Upper lobe of left lung (tissue), 6 donors: ENCODE data around the gene ZBTB9. TPM values are rescaled to one million over a fixed set of nuclear protein-coding genes. Genes with fewer than 3 reads are reported as not detected.

Experiments used
- ATAC-seq, 2 donors: fragments of 200-7000 bp; cut with Tn5 transposase; one replicate each; pipeline ENCODE4 v1.9.1; 2022; ENCODE audit warnings: mild to moderate bottlenecking in 2 of 2, moderate library complexity in 2 of 2; ENCODE audit not compliant: low FRiP score in 2 of 2
- DNase-seq, 2 donors: peaks; one replicate each; pipeline ENCODE4 v3.0.0-alpha.2; 2019 to 2020
- H3K27ac ChIP-seq, 4 donors: fragments of 200-600 bp; sonication (generic); one replicate each; pipeline ENCODE4 v1.5.1; 2016 to 2019
- H3K27me3 ChIP-seq, 4 donors: fragments of 200-600 bp; sonication (generic); one replicate each; pipeline ENCODE4 v1.5.1; 2017 to 2019
- H3K36me3 ChIP-seq, 4 donors: fragments of 200-600 bp; sonication (generic); one replicate each; pipeline ENCODE4 v1.5.1; 2016 to 2019
- H3K4me1 ChIP-seq, 4 donors: fragments of 200-600 bp; sonication (generic); one replicate each; pipeline ENCODE4 v1.5.1; 2018 to 2019
- H3K4me3 ChIP-seq, 4 donors: fragments of 200-600 bp; sonication (generic); one replicate each; pipeline ENCODE4 v1.5.1; 2017 to 2019; ENCODE audit warnings: mild to moderate bottlenecking in 2 of 4, moderate library complexity in 1 of 4
- H3K9me3 ChIP-seq, 4 donors: fragments of 200-600 bp; sonication (generic); one replicate each; pipeline ENCODE4 v1.5.1; 2018 to 2019
- EP300 ChIP-seq, 4 donors: sonication (generic); formaldehyde crosslinking; IDR thresholded peaks; one replicate each; pipeline ENCODE4 v1.5.1; 2017; ENCODE audit warnings: antibody characterized with exemption in 4 of 4, control low read depth in 2 of 4
- POLR2A ChIP-seq, 4 donors: fragments of 450-650 bp; IDR thresholded peaks; one replicate each; pipeline ENCODE4 v1.5.1; 2016 to 2017; ENCODE audit warnings: antibody characterized with exemption in 4 of 4, mild to moderate bottlenecking in 2 of 4
- POLR2AphosphoS5 ChIP-seq, 2 donors: sonication (generic); formaldehyde crosslinking; IDR thresholded peaks; one replicate each; pipeline ENCODE4 v1.5.1; 2017; ENCODE audit warnings: antibody characterized with exemption in 2 of 2
- WGBS, 2 donors: methylation state at CpG; one replicate each; pipeline ENCODE4 v1.1.5; 2017 to 2018; 5-methylcytosine and 5-hydroxymethylcytosine counted together
- total RNA-seq, 6 donors: library from RNA; depleted of rRNA in 4 of 6; stranded (reverse); fragments of >200 nt in 4 of 6; gene quantifications; one replicate each; pipeline versions ENCODE4 v1.1.0 to v1.2.1, GENCODE V29; 2016 to 2021
- TF ChIP-seq, protein P1 (sequence below), 6 experiments: fragments of 450-650 bp in 4 of 6; fragments of 200-600 bp in 2 of 6; sonication (generic) in 2 of 6; IDR thresholded peaks; one replicate each; pipeline ENCODE4 v1.5.1; 2016 to 2019; ENCODE audit warnings: antibody characterized with exemption in 6 of 6
- donor health status: DM: no; HTN: no; CAD: no; lungs with moderate emphysema.
- donor health status: DM: no; HTN: yes; CAD: no; lungs with severe emphysema.

The ZBTB9 gene
- total RNA-seq, 6 donors from 2014 or later: 3.2 to 8.7 (median 6.1) TPM

DNA sequence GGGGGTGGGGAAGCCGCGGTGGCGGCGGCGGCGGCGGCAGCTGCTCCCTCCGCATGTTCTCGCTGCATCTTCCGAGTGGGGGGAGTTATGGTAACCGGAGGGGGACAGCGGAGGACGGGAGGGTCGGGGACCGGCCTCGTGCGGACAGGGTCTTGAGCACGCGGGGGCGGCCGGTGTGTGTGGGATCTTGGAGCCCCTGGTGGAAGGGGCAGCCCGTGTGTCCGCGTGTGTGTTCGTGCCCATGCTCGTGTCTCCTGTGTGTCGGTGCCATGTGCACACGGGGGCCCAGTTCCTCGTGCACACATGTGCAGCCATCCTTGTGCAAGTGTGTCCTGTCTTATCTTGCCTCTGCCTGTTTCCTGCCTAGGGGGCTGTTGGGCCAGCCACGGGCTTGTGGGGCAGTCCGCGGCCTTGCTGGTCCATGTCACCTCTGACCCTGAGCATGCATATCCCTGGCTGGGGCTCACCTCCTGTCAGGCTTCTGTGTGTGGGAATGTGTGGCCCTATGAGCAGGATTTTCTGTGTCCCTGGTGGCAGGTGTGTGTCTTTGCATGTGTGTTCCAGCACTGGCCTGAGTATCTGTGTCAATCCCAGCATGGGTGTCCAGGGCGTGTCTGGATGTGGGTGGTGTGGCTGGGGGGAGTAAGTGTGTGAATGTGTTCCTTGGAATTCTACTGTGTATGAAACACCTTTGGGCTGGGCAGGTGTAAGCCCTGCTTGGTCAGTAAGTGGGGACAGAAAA lies 26.0 kb upstream of the ZBTB9 start:
- DNase-seq (peak in 1 of 2 donors; percentile 28), ATAC-seq (no peak)
- no peaks in the 10 kb centered on the region for H3K9me3 ChIP-seq
- WGBS, 2 donors: 4 to 12% methylated on average over 17 to 18 of the region's 33 CpGs
- peak overlapping the region in 3 of 4 donors; percentile 54 to 69 (median 66) for H3K4me3 ChIP-seq
- no peaks in the 10 kb centered on the region for H3K27me3 ChIP-seq
- no peaks in the 10 kb centered on the region for H3K36me3 ChIP-seq
- peaks cover 44 to 70% (median 62%) of the 10 kb centered on the region in 4 donors for H3K4me1 ChIP-seq
- no peak for TF ChIP-seq EP300 (IDR thresholded peaks at IDR 0.05)
- peak in 1 of 2 donors; percentile 37 for TF ChIP-seq POLR2AphosphoS5 (IDR thresholded peaks at IDR 0.05)
- TF ChIP-seq, protein P1, sequence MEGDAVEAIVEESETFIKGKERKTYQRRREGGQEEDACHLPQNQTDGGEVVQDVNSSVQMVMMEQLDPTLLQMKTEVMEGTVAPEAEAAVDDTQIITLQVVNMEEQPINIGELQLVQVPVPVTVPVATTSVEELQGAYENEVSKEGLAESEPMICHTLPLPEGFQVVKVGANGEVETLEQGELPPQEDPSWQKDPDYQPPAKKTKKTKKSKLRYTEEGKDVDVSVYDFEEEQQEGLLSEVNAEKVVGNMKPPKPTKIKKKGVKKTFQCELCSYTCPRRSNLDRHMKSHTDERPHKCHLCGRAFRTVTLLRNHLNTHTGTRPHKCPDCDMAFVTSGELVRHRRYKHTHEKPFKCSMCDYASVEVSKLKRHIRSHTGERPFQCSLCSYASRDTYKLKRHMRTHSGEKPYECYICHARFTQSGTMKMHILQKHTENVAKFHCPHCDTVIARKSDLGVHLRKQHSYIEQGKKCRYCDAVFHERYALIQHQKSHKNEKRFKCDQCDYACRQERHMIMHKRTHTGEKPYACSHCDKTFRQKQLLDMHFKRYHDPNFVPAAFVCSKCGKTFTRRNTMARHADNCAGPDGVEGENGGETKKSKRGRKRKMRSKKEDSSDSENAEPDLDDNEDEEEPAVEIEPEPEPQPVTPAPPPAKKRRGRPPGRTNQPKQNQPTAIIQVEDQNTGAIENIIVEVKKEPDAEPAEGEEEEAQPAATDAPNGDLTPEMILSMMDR (IDR thresholded peaks at IDR 0.05): peak; percentile 12 to 64 (median 40)
- TF ChIP-seq POLR2A (IDR thresholded peaks at IDR 0.05): no peak
- H3K27ac ChIP-seq: peak overlapping the region; percentile 44 to 95 (median 71)

DNA sequence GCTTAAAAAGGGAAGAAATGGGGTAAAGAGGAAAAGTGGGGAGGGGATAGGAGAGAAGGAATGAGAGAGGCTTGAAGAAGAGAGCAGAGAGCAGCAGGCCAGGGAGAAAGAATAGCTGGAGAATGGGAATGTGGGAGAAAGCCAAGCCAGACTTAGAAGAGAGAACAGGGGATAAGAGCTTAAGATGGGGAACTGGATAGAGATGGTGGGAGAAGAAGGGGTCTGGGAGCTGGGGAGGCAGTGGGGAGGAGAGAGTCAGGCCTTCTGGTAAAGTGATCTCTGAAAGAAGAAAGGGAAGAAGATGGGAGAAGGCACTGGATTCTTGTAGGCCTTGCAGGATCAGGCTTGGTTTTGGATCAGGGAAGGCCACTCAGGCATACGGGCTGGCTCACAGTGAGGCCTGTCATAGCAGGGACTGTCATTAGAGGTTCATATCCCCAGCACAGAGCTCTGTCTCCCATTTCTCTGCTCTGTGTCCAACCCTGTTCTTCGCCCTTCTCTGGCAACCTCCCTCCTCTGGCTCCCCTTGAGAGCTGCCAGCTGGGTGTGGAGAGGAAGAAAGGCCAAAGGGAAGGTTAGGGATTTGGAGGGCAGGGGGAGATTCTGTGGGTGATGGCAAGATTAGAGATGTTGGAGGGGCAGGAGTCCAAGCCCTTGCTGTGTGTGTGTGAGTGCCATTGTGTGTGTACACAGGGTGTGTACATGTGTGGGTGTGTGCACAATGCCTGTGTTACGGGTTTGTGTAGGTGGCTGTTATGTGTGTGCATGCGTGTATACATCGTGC lies 25.2 kb upstream of the ZBTB9 start:
- ATAC-seq: no peak
- whole genome bisulfite sequencing, 2 donors: 48 to 69% methylated on average over 5 of the region's 5 CpGs
- Histone ChIP-seq H3K4me3 (peak overlapping the region in 1 of 4 donors; percentile 69), H3K27me3 (no peaks in the 10 kb centered on the region), H3K9me3 (no peaks in the 10 kb centered on the region), H3K4me1 (peaks cover 44 to 69% (median 62%) of the 10 kb centered on the region in 4 donors), H3K27ac (peak overlapping the region; percentile 23 to 95 (median 71)), H3K36me3 (no peaks in the 10 kb centered on the region)
- no peak for TF ChIP-seq POLR2AphosphoS5 (IDR thresholded peaks at IDR 0.05)
- TF ChIP-seq, protein P1 (IDR thresholded peaks at IDR 0.05): peak in 1 of 6 experiments; percentile 0
- DNase-seq: no peak

DNA sequence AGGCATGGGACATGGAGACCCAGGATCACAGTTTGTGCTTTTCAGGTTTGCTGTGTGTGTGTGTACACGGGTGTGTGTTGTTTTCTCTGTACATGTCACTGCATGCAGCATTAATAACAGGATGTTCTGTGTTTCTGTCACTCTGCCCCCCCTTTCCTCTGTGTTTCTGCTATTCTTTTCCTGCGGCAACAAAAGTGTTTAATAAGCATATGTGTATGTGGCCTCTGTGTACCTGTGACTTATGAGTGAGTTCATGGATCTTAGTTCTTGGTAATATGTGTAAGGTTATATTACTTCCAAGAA lies 24.7 kb upstream of the ZBTB9 start:
- no peak for ATAC-seq
- TF ChIP-seq, protein P1 (IDR thresholded peaks at IDR 0.05): no peak
- TF ChIP-seq POLR2A (IDR thresholded peaks at IDR 0.05) (peak in 1 of 4 donors; percentile 9), POLR2AphosphoS5 (IDR thresholded peaks at IDR 0.05) (no peak), EP300 (IDR thresholded peaks at IDR 0.05) (no peak)
- no peak overlapping the region for H3K4me3 ChIP-seq
- no peaks in the 10 kb centered on the region for H3K27me3 ChIP-seq
- 21 to 32% methylated on average over 2 of the region's 2 CpGs for WGBS, 2 donors
- no peak for DNase-seq
- H3K9me3 ChIP-seq: no peaks in the 10 kb centered on the region
- peaks cover 40 to 64% (median 58%) of the 10 kb centered on the region in 4 donors for H3K4me1 ChIP-seq
- H3K27ac ChIP-seq: peak overlapping the region in 2 of 4 donors; percentile 73 to 95
- H3K36me3 ChIP-seq: no peaks in the 10 kb centered on the region

DNA sequence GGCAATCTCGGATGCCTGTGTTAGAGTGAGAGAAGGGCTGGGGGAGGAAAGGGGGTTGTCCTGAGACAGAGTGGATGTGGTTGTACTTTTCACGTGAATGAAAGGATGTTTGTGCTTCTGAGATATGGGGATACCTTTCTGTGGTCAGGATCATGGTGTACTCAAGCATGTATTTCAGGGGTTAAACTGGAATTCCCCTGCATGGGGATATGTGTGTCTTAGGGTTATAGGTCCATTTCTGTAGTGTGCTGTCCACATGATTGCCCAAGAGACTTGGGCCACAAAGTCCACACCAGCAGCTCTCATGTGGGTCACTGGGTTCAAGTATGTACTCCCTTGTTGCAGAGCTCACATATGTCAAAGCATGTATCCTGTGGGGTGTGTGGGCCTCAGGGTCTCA lies 24.0 kb upstream of the ZBTB9 start:
- TF ChIP-seq EP300 (IDR thresholded peaks at IDR 0.05) (no peak), POLR2A (IDR thresholded peaks at IDR 0.05) (no peak), POLR2AphosphoS5 (IDR thresholded peaks at IDR 0.05) (no peak)
- TF ChIP-seq, protein P1 (IDR thresholded peaks at IDR 0.05): no peak
- DNase-seq: no peak
- Histone ChIP-seq H3K9me3 (no peaks in the 10 kb centered on the region), H3K27ac (peak overlapping the region in 2 of 4 donors; percentile 31 to 35), H3K36me3 (peaks cover 0 to 3% (median under 1%) of the 10 kb centered on the region in 4 donors), H3K4me3 (peak overlapping the region in 1 of 4 donors; percentile 27), H3K4me1 (peaks cover 35 to 58% (median 54%) of the 10 kb centered on the region in 4 donors), H3K27me3 (no peaks in the 10 kb centered on the region)
- WGBS, 2 donors: 22 to 48% methylated on average over 2 of the region's 2 CpGs
- no peak for ATAC-seq
